Neutrophil (primary cell): ENCODE results near the gene PIN1.
A peak's percentile ranks its signal among the peaks of the same experiment; 100 is the strongest.
"Not testable (repeated sequence)": the region's sequence is repeated elsewhere in the genome, so short reads cannot be mapped to it uniquely, and the experiment has no call there.

Source experiments
- H3K27ac ChIP-seq: fragments of 200-600 bp; sonication (generic); 2 replicates; pipeline ENCODE4 v1.5.1; 2016; ENCODE audit warnings: mild to moderate bottlenecking, moderate library complexity
- H3K27me3 ChIP-seq: fragments of 200-600 bp; sonication (generic); 2 replicates; pipeline ENCODE4 v1.6.0; 2016; ENCODE audit warnings: mild to moderate bottlenecking
- H3K36me3 ChIP-seq: fragments of 200-600 bp; sonication (generic); 2 replicates; pipeline ENCODE4 v1.5.1; 2017
- H3K4me1 ChIP-seq, 2 experiments: fragments of 200-600 bp in 1 of 2; sonication (generic) in 1 of 2; 1 replicate in 1 of 2; 2 replicates in 1 of 2; pipeline versions ENCODE4 v1.5.1 to v1.6.1; 2013 to 2016; ENCODE audit warnings: low read depth in 1 of 2, low read length in 1 of 2, mild to moderate bottlenecking in 1 of 2, moderate library complexity in 1 of 2; ENCODE audit not compliant: control insufficient read depth in 1 of 2, insufficient read depth in 1 of 2
- H3K4me3 ChIP-seq, 2 experiments: fragments of 200-600 bp in 1 of 2; sonication (generic) in 1 of 2; 1 replicate in 1 of 2; 2 replicates in 1 of 2; pipeline ENCODE4 v1.5.1; 2013 to 2016; ENCODE audit warnings: low read depth in 1 of 2, low read length in 1 of 2, mild to moderate bottlenecking in 1 of 2, moderate library complexity in 1 of 2
- H3K9me3 ChIP-seq: fragments of 200-600 bp; sonication (generic); 2 replicates; pipeline ENCODE4 v1.5.1; 2016
- CTCF ChIP-seq: fragments of 200-600 bp; sonication (generic); IDR thresholded peaks from 2 replicates; pipeline ENCODE4 v1.5.1; 2016; ENCODE audit warnings: antibody characterized with exemption

Gene PIN1

DNA sequence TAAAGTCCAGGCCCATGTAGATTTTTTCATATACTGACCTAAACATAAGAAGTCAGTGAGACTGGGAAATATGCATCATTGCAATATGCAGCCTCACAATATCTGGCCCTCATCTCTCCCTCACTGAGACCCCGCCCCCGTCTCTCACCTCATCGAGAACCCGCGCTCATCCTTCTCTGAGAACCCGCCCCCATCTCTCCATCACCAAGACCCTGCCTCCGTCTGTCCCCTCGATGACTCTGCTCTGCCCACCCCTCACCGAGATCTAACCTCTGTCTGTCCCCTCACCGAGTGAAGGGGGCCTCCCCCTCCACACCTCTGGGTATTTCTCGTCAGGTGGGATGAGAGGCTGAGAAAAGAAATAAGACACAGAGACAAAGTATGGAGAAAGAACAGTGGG lies 46.1 kb upstream of the PIN1 start:
- no peaks in the 10 kb centered on the region for H3K36me3 ChIP-seq
- no peak overlapping the region for H3K4me3 ChIP-seq
- no peak overlapping the region for H3K27ac ChIP-seq
- no peaks in the 10 kb centered on the region for H3K9me3 ChIP-seq
- no peaks in the 10 kb centered on the region for H3K27me3 ChIP-seq
- peaks cover 13 to 20% of the 10 kb centered on the region in 2 experiments for H3K4me1 ChIP-seq
- no peak for TF ChIP-seq CTCF

GRCh38 chr19:9789579-9789978 lies 45.5 kb upstream of the PIN1 start:
- H3K4me1 ChIP-seq, result peaks cover 13 to 20% of the 10 kb centered on the region in 2 experiments
- not testable (repeated sequence) for H3K4me3 ChIP-seq, H3K27ac ChIP-seq, H3K27me3 ChIP-seq, H3K36me3 ChIP-seq, H3K9me3 ChIP-seq

DNA sequence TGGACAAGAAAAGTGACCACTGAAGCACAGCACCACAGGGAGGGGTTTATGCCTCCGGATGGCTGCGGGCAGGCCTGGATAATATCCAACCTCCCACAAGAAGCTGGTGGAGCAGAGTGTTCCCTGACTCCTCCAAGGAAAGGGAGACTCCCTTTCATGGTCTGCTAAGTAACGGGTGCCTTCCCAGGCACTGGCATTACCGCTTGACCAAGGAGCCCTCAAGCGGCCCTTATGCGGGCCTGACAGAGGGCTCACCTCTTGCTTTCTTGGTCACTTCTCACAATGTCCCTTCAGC lies 44.1 kb upstream of the PIN1 start:
- peak overlapping the region; percentile 68 to 91 for H3K4me3 ChIP-seq
- H3K27me3 ChIP-seq, H3K36me3 ChIP-seq, H3K9me3 ChIP-seq: not testable (repeated sequence)
- peaks cover 12 to 19% of the 10 kb centered on the region in 2 experiments for H3K4me1 ChIP-seq
- H3K27ac ChIP-seq, result peak overlapping the region; percentile 94

GRCh38 chr19:9791552-9792205 lies 43.4 kb upstream of the PIN1 start:
- TF ChIP-seq CTCF, result peak; percentile 34
- H3K4me3 ChIP-seq, result peak overlapping the region; percentile 68 to 91
- H3K36me3 ChIP-seq, result no peaks in the 10 kb centered on the region
- H3K27me3 ChIP-seq, result no peaks in the 10 kb centered on the region
- H3K9me3 ChIP-seq, result no peaks in the 10 kb centered on the region
- peak overlapping the region; percentile 94 for H3K27ac ChIP-seq
- H3K4me1 ChIP-seq, result peaks cover 12 to 20% of the 10 kb centered on the region in 2 experiments

DNA sequence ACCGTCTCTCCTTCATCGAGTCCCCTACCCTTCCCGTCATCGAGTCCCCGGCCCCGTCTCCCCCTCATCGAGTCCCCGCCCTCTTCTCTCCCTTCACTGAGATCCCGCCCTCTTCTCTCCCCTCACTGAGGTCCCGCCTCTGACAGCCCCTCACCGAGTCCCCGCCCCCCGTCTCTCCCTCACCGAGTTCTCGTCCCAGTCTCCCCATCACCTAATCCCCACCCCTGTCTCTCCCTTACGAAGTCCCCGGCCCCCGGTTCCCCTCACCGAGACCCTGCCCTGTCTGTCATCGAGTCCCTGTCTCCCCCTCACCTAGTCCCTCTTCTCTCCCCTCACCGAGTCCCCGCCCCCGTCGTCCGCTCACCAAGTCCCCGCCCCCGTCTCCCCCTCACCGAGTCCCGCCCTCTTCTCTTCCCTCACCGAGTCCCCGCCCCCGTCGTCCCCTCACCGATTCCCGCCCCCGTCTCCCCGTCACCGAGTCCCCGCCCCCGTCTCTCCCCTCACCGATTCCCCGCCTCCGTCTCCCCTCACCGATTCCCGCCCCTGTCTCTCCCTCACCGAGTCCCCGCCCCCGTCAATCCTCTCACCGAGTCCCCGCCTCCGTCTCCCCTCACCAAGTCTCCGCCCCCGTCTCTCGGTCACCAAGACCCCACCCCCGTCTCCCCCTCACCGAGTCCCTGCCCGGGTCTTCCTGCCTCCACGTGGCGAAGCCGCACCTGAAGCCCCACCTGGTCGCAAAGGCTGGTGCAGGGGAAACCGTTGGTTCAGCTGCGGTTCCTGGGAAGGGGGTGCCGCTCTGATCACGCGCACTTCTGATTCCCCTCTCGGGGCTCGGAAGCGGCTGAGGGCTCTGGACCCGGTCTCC lies 42.7 kb upstream of the PIN1 start:
- peak; percentile 24 for TF ChIP-seq CTCF
- H3K9me3 ChIP-seq, result no peaks in the 10 kb centered on the region
- H3K4me3 ChIP-seq, result peak overlapping the region; percentile 67 to 91
- H3K4me1 ChIP-seq, result peaks cover 12 to 20% of the 10 kb centered on the region in 2 experiments
- H3K27me3 ChIP-seq, result no peaks in the 10 kb centered on the region
- peak overlapping the region; percentile 94 for H3K27ac ChIP-seq
- H3K36me3 ChIP-seq, result no peaks in the 10 kb centered on the region

- no peaks in the 10 kb centered on the region for H3K36me3 ChIP-seq
- peak overlapping the region; percentile 67 to 91 for H3K4me3 ChIP-seq
- no peaks in the 10 kb centered on the region for H3K9me3 ChIP-seq
- no peaks in the 10 kb centered on the region for H3K27me3 ChIP-seq
- H3K27ac ChIP-seq, result peak overlapping the region; percentile 94
- peaks cover 16 to 25% of the 10 kb centered on the region in 2 experiments for H3K4me1 ChIP-seq
- TF ChIP-seq CTCF, result no peak
Measured at GRCh38 chr19:9793071-9793591, 42.0 kb upstream of the PIN1 start.
